Esophagus squamous epithelium (tissue), 4 donors: ENCODE measurements around the gene LPP.

ENCODE experiments used
- POLR2A ChIP-seq, 4 donors: fragments of 450-650 bp; IDR thresholded peaks; one replicate each; pipeline ENCODE4 v1.6.1; 2017; ENCODE audit warnings: antibody characterized with exemption in 4 of 4, mild to moderate bottlenecking in 4 of 4, moderate library complexity in 3 of 4
- TF ChIP-seq, protein P1 (sequence below), 6 experiments: fragments of 450-650 bp in 4 of 6; fragments of 200-600 bp in 2 of 6; sonication (generic) in 2 of 6; IDR thresholded peaks; one replicate each; pipeline ENCODE4 v1.5.1; 2016 to 2019; ENCODE audit warnings: antibody characterized with exemption in 6 of 6, mild to moderate bottlenecking in 4 of 6, moderate library complexity in 4 of 6

DNA sequence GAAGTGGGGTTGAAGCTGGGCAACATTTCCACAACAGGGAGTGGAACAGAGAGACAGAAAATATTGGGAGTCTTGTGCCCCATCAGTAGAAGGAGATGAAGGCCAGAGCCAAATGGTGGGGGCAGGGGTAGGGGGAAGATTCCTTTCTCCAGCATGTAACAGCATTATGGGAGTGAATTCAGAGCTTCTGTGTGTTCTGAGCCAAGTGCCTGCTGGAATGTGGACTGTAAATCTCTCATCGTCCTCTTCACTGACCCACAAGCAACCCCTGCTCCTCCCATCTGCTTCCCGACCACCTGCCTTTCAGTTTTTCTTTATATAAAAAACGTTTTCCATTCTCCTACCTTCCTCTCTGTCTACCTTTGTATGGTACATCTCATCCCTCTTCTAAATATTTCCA is 673.6 kb downstream of the LPP start:
- TF ChIP-seq, protein P1, sequence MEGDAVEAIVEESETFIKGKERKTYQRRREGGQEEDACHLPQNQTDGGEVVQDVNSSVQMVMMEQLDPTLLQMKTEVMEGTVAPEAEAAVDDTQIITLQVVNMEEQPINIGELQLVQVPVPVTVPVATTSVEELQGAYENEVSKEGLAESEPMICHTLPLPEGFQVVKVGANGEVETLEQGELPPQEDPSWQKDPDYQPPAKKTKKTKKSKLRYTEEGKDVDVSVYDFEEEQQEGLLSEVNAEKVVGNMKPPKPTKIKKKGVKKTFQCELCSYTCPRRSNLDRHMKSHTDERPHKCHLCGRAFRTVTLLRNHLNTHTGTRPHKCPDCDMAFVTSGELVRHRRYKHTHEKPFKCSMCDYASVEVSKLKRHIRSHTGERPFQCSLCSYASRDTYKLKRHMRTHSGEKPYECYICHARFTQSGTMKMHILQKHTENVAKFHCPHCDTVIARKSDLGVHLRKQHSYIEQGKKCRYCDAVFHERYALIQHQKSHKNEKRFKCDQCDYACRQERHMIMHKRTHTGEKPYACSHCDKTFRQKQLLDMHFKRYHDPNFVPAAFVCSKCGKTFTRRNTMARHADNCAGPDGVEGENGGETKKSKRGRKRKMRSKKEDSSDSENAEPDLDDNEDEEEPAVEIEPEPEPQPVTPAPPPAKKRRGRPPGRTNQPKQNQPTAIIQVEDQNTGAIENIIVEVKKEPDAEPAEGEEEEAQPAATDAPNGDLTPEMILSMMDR (IDR thresholded peaks at IDR 0.05) = no peak
- TF ChIP-seq POLR2A (IDR thresholded peaks at IDR 0.05) = no peak
